IMR-90 (cell line): Measurements from ENCODE around the gene PRKAG2. TPM values are rescaled to one million over a fixed set of nuclear protein-coding genes. Genes with fewer than 3 reads are reported as not detected.

ENCODE experiments used
- ATAC-seq: fragments of 200-7000 bp; cut with Tn5 transposase; 2 replicates; pipeline ENCODE4 v1.9.1; 2020; ENCODE audit warnings: low read depth, mild to moderate bottlenecking, moderate library complexity
- BruUV-seq: library from RNA; stranded (reverse); fragments of 400-500 nt; replicated peaks from 2 replicates; lab custom pipeline; 2021; lab: Mats Ljungman, UMichigan
- CTCF ChIA-PET: fragments of 300-600 bp; formaldehyde crosslinking; extraction: SDS; loops from one replicate; lab custom pipeline; 2021; ENCODE audit warnings: antibody characterized with exemption; lab: Yijun Ruan, JAX
- POLR2A ChIA-PET: fragments of 300-600 bp; sonication (Branson Sonifier 250); formaldehyde crosslinking; loops from one replicate; lab custom pipeline; 2022; ENCODE audit warnings: antibody characterized with exemption; ENCODE audit not compliant: unreplicated experiment; lab: Charles Lee
- DNase-seq: peaks from one replicate; pipeline ENCODE4 v3.0.0; 2013
- H2AFZ ChIP-seq: replicated peaks from 2 replicates; pipeline ENCODE3; 2013; ENCODE audit warnings: low read length, mild to moderate bottlenecking; ENCODE audit not compliant: poor library complexity
- H2AK5ac ChIP-seq: 2 replicates; pipeline ENCODE4 v1.6.1; 2013; ENCODE audit warnings: low read depth, low read length, inconsistent platforms
- H2AK9ac ChIP-seq: replicated peaks from 2 replicates; pipeline ENCODE3; 2013; ENCODE audit warnings: mild to moderate bottlenecking, low read depth, low read length, moderate library complexity; ENCODE audit not compliant: poor library complexity
- H2BK120ac ChIP-seq: 2 replicates; pipeline ENCODE4 v1.6.1; 2013; ENCODE audit warnings: low read depth, low read length, inconsistent platforms
- H2BK15ac ChIP-seq: 3 replicates; pipeline ENCODE4 v1.6.1; 2013; ENCODE audit warnings: low read depth, low read length, inconsistent platforms
- H2BK20ac ChIP-seq: 2 replicates; pipeline ENCODE4 v1.6.1; 2013; ENCODE audit warnings: low read depth, mild to moderate bottlenecking, inconsistent platforms, low read length, moderate library complexity
- H2BK5ac ChIP-seq: 2 replicates; pipeline ENCODE4 v1.6.1; 2013; ENCODE audit warnings: mild to moderate bottlenecking, low read depth, low read length, inconsistent platforms; ENCODE audit not compliant: poor library complexity, severe bottlenecking
- H3K14ac ChIP-seq: replicated peaks from 2 replicates; pipeline ENCODE4 v1.6.1; 2013; ENCODE audit warnings: low read depth, low read length, inconsistent platforms
- H3K18ac ChIP-seq: 2 replicates; pipeline ENCODE4 v1.6.1; 2013; ENCODE audit warnings: low read depth, low read length, control low read depth
- H3K23ac ChIP-seq: 2 replicates; pipeline ENCODE4 v1.6.1; 2013; ENCODE audit warnings: low read depth, low read length, inconsistent platforms
- H3K27ac ChIP-seq: 2 replicates; pipeline ENCODE4 v1.5.1; 2013; ENCODE audit warnings: mild to moderate bottlenecking, control low read depth, low read length; ENCODE audit not compliant: insufficient read depth
- H3K27me3 ChIP-seq: 2 replicates; pipeline ENCODE4 v1.6.1; 2013; ENCODE audit warnings: low read length; ENCODE audit not compliant: control insufficient read depth, insufficient read depth
- H3K36me3 ChIP-seq: 2 replicates; pipeline ENCODE4 v1.6.1; 2013; ENCODE audit warnings: low read length, mixed read lengths; ENCODE audit not compliant: control insufficient read depth, insufficient read depth
- H3K4ac ChIP-seq: 2 replicates; pipeline ENCODE4 v1.6.1; 2013; ENCODE audit warnings: low read depth, low read length, inconsistent platforms
- H3K4me1 ChIP-seq: 2 replicates; pipeline ENCODE4 v1.6.1; 2013; ENCODE audit warnings: low read length, mixed read lengths; ENCODE audit not compliant: control insufficient read depth, insufficient read depth
- H3K4me2 ChIP-seq: 2 replicates; pipeline ENCODE4 v1.6.1; 2013; ENCODE audit warnings: low read depth, mild to moderate bottlenecking, control low read depth, low read length, moderate library complexity
- H3K4me3 ChIP-seq: 2 replicates; pipeline ENCODE4 v1.5.1; 2013; ENCODE audit warnings: low read depth, mild to moderate bottlenecking, control low read depth, low read length, moderate library complexity; ENCODE audit not compliant: insufficient read depth
- H3K56ac ChIP-seq: 2 replicates; pipeline ENCODE4 v1.6.1; 2013; ENCODE audit warnings: low read length, inconsistent platforms; ENCODE audit not compliant: insufficient read depth; ENCODE audit errors: extremely low read depth
- H3K79me1 ChIP-seq, 2 experiments: 2 replicates each; pipeline ENCODE4 v1.6.1; 2013; ENCODE audit warnings: low read length in 2 of 2, inconsistent platforms in 1 of 2, low read depth in 1 of 2
- H3K9ac ChIP-seq: 2 replicates; pipeline ENCODE4 v1.6.1; 2013; ENCODE audit warnings: low read depth, low read length, control low read depth
- H3K9me1 ChIP-seq: 2 replicates; pipeline ENCODE4 v1.6.1; 2013; ENCODE audit warnings: low read length, inconsistent platforms; ENCODE audit not compliant: insufficient read depth
- H3K9me3 ChIP-seq: 2 replicates; pipeline ENCODE4 v1.6.1; 2013; ENCODE audit warnings: low read length; ENCODE audit not compliant: control insufficient read depth, insufficient read depth
- H4K20me1 ChIP-seq: 2 replicates; pipeline ENCODE4 v1.6.1; 2013; ENCODE audit warnings: low read length, inconsistent platforms; ENCODE audit not compliant: insufficient read depth
- H4K5ac ChIP-seq: 2 replicates; pipeline ENCODE4 v1.6.1; 2013; ENCODE audit warnings: mild to moderate bottlenecking, low read depth, low read length, control low read depth
- H4K8ac ChIP-seq, 2 experiments: 2 replicates each; pipeline ENCODE4 v1.6.1; 2013; ENCODE audit warnings: low read depth in 2 of 2, low read length in 2 of 2, control low read depth in 1 of 2, inconsistent platforms in 1 of 2
- H4K91ac ChIP-seq: 2 replicates; pipeline ENCODE4 v1.6.1; 2013; ENCODE audit warnings: low read depth, low read length, inconsistent platforms; ENCODE audit not compliant: insufficient read depth
- BHLHE40 ChIP-seq: fragments of 150-350 bp; IDR thresholded peaks from 2 replicates; pipeline ENCODE4 v1.6.1; 2016; ENCODE audit warnings: mild to moderate bottlenecking, low read depth, low read length
- CEBPB ChIP-seq: IDR thresholded peaks from 2 replicates; pipeline ENCODE4 v1.6.1; 2012; ENCODE audit warnings: low read depth, low read length, improper control_type of control experiment
- CHD1 ChIP-seq: IDR thresholded peaks from 2 replicates; pipeline ENCODE4 v1.6.1; 2012; ENCODE audit warnings: low read depth, low read length, improper control_type of control experiment
- FOS ChIP-seq: fragments of 150-350 bp; IDR thresholded peaks from 2 replicates; pipeline ENCODE4 v1.6.1; 2016; ENCODE audit warnings: low read depth, low read length
- MAFK ChIP-seq: IDR thresholded peaks from 2 replicates; pipeline ENCODE4 v1.6.1; 2012; ENCODE audit warnings: low read depth, low read length, improper control_type of control experiment
- MAZ ChIP-seq: IDR thresholded peaks from 2 replicates; pipeline ENCODE4 v1.6.1; 2012; ENCODE audit warnings: low read depth, mild to moderate bottlenecking, low read length, improper control_type of control experiment, moderate library complexity, borderline replicate concordance
- MXI1 ChIP-seq: IDR thresholded peaks from 2 replicates; pipeline ENCODE4 v1.6.1; 2012; ENCODE audit warnings: low read depth, mild to moderate bottlenecking, low read length, moderate library complexity, borderline replicate concordance
- NFE2L2 ChIP-seq: fragments of 150-350 bp; IDR thresholded peaks from 2 replicates; pipeline ENCODE4 v1.6.1; 2016; ENCODE audit warnings: low read depth, mild to moderate bottlenecking, low read length
- POLR2A ChIP-seq: IDR thresholded peaks from 2 replicates; pipeline ENCODE4 v1.6.1; 2012; ENCODE audit warnings: mild to moderate bottlenecking, low read depth, low read length
- RAD21 ChIP-seq: IDR thresholded peaks from 2 replicates; pipeline ENCODE4 v1.6.1; 2012; ENCODE audit warnings: low read length, improper control_type of control experiment
- RCOR1 ChIP-seq: IDR thresholded peaks from 2 replicates; pipeline ENCODE4 v1.6.1; 2012; ENCODE audit warnings: mild to moderate bottlenecking, low read length, improper control_type of control experiment; ENCODE audit not compliant: insufficient replicate concordance
- RFX5 ChIP-seq: IDR thresholded peaks from 2 replicates; pipeline ENCODE4 v1.8.0; 2012; ENCODE audit warnings: low read depth, mild to moderate bottlenecking, low read length, moderate library complexity
- SMC3 ChIP-seq: fragments of 150-350 bp; IDR thresholded peaks from 2 replicates; pipeline ENCODE4 v1.6.1; 2016; ENCODE audit warnings: low read depth, mild to moderate bottlenecking, antibody characterized with exemption, low read length, moderate library complexity
- WGBS, 2 experiments: methylation state at CpG; one replicate each; pipeline versions ENCODE4 v1.1.5 to v1.1.7; 2013; ENCODE audit warnings: missing lambda C conversion rate in 2 of 2; ENCODE audit not compliant: insufficient read length in 1 of 2; ENCODE audit errors: extremely low coverage in 2 of 2; 5-methylcytosine and 5-hydroxymethylcytosine counted together
- dilution Hi-C: fragments of 300-500 bp; cut with HindIII; formaldehyde crosslinking; loops from one replicate; pipeline ENCODE4 v1.14.3; 2018; ENCODE audit warnings: low sequenced_read_pairs; ENCODE audit not compliant: unreplicated experiment
- in situ Hi-C: fragments of 300-500 bp; cut with MboI; formaldehyde crosslinking; loops from 3 replicates; pipeline ENCODE4 v1.14.3; 2019; ENCODE audit warnings: low sequenced_read_pairs, inconsistent platforms, mixed read lengths
- intact Hi-C: fragments of 100-400 bp; cut with micrococcal nuclease; formaldehyde crosslinking; loops from 2 replicates; pipeline ENCODE4 v1.10.0; 2022
- polyA plus RNA-seq, 3 experiments: library from polyadenylated mRNA; depleted of rRNA; stranded (reverse); fragments of >200 nt; gene quantifications; 2 replicates each; pipeline ENCODE4 v1.2.3, GENCODE V29; 2012; ENCODE audit warnings: low replicate concordance in 1 of 3
- total RNA-seq: library from RNA; depleted of rRNA; stranded (reverse); fragments of >200 nt; gene quantifications from 2 replicates; pipeline ENCODE4 v1.2.3, GENCODE V29; 2012
- TF ChIP-seq, protein P1 (sequence below): conservative IDR thresholded peaks from 2 replicates; pipeline ENCODE4 v1.5.1; 2012; ENCODE audit warnings: mild to moderate bottlenecking, low read depth, low read length, improper control_type of control experiment
- TF ChIP-seq, protein P2 (sequence below): fragments of 150-350 bp; IDR thresholded peaks from 2 replicates; pipeline ENCODE4 v1.6.1; 2017; ENCODE audit warnings: mild to moderate bottlenecking, antibody characterized with exemption, low read length, low read depth
- TF ChIP-seq, protein P3 (sequence below): fragments of 150-350 bp; IDR thresholded peaks from 2 replicates; pipeline ENCODE4 v1.6.1; 2016; ENCODE audit warnings: low read depth, mild to moderate bottlenecking, low read length, moderate library complexity, borderline replicate concordance

PRKAG2 gene
- total and polyA plus RNA-seq, 2 of the 4 experiments (the other 2 are of a cell fraction) = 15.4 to 21.6 TPM

DNA sequence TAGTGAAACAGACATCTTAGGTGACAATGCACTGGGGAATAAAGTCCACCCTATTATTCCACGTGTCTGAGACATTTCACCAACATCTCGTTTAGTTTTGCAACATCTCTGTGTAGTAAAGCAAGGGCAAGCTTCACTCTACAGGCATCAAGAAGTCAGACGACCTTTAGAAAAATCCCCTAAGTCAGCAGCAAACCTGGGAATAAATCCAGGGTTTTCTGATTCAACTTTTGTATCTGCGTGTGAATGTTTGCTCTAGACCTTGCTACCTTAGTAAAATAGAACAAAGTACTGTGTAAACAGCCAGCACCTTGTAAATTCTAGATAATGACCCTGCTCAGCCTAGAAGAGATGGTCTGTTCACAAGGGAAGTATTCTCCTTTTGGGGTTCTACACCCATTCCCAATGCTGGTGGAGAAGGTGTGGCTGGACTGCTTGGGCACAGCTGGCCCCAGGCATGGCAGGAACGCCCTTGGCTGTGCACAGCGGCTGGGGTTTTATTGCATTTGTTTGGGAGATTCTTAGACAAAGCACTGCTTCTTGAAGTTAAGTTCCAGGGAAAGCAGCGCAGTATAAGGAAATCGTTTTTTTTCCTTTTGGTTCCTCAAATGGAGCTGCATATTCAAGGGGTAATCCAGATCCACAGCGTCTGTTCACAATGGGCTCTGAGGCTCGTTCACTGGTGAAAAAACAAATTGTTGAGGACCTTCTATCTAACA lies 41.0 kb upstream of the PRKAG2 start:
- no peaks in the 10 kb centered on the region; the same call in 1 of the 2 replicates for H3K9me3 ChIP-seq
- no peak overlapping the region for H2AFZ ChIP-seq
- POLR2A ChIA-PET = no interaction called here
- DNase-seq (no peak), ATAC-seq (no peak)
- H2BK5ac ChIP-seq = no peak overlapping the region
- no peak overlapping the region for H3K18ac ChIP-seq
- H3K56ac ChIP-seq = no peak overlapping the region
- peaks cover 17% of the 10 kb centered on the region for H3K27me3 ChIP-seq
- H4K20me1 ChIP-seq = no peaks in the 10 kb centered on the region
- H4K5ac ChIP-seq = no peak overlapping the region
- no peak overlapping the region for H2BK120ac ChIP-seq
- H2AK5ac ChIP-seq = no peak overlapping the region
- no peaks in the 10 kb centered on the region for H3K4me1 ChIP-seq
- intact Hi-C loops (no loop called here), dilution Hi-C loops (no loop called here), in situ Hi-C loops (no loop called here)
- no peak overlapping the region for H3K14ac ChIP-seq
- CTCF ChIA-PET = no interaction called here
- no peak overlapping the region for H3K4me2 ChIP-seq
- no peak overlapping the region for H2BK15ac ChIP-seq
- no peak overlapping the region for H2BK20ac ChIP-seq
- H3K4ac ChIP-seq = no peak overlapping the region
- no peak for TF ChIP-seq MAFK
- TF ChIP-seq, protein P1, sequence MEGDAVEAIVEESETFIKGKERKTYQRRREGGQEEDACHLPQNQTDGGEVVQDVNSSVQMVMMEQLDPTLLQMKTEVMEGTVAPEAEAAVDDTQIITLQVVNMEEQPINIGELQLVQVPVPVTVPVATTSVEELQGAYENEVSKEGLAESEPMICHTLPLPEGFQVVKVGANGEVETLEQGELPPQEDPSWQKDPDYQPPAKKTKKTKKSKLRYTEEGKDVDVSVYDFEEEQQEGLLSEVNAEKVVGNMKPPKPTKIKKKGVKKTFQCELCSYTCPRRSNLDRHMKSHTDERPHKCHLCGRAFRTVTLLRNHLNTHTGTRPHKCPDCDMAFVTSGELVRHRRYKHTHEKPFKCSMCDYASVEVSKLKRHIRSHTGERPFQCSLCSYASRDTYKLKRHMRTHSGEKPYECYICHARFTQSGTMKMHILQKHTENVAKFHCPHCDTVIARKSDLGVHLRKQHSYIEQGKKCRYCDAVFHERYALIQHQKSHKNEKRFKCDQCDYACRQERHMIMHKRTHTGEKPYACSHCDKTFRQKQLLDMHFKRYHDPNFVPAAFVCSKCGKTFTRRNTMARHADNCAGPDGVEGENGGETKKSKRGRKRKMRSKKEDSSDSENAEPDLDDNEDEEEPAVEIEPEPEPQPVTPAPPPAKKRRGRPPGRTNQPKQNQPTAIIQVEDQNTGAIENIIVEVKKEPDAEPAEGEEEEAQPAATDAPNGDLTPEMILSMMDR = no peak
- no peak for TF ChIP-seq NFE2L2
- no peak for TF ChIP-seq BHLHE40
- TF ChIP-seq RCOR1 = no peak
- TF ChIP-seq RFX5 = no peak
- TF ChIP-seq CEBPB = no peak
- TF ChIP-seq, protein P2, sequence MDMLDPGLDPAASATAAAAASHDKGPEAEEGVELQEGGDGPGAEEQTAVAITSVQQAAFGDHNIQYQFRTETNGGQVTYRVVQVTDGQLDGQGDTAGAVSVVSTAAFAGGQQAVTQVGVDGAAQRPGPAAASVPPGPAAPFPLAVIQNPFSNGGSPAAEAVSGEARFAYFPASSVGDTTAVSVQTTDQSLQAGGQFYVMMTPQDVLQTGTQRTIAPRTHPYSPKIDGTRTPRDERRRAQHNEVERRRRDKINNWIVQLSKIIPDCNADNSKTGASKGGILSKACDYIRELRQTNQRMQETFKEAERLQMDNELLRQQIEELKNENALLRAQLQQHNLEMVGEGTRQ = no peak
- no peak for TF ChIP-seq CHD1
- TF ChIP-seq POLR2A = no peak
- no peak for TF ChIP-seq MXI1
- TF ChIP-seq RAD21 = no peak
- TF ChIP-seq, protein P3, sequence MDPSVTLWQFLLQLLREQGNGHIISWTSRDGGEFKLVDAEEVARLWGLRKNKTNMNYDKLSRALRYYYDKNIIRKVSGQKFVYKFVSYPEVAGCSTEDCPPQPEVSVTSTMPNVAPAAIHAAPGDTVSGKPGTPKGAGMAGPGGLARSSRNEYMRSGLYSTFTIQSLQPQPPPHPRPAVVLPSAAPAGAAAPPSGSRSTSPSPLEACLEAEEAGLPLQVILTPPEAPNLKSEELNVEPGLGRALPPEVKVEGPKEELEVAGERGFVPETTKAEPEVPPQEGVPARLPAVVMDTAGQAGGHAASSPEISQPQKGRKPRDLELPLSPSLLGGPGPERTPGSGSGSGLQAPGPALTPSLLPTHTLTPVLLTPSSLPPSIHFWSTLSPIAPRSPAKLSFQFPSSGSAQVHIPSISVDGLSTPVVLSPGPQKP = no peak
- TF ChIP-seq FOS = no peak
- no peak for TF ChIP-seq MAZ
- no peak for TF ChIP-seq SMC3
- no peak overlapping the region for H3K4me3 ChIP-seq
- H3K79me1 ChIP-seq = no peaks in the 10 kb centered on the region
- no TSS peak for BruUV-seq
- H4K91ac ChIP-seq = no peak overlapping the region
- H2AK9ac ChIP-seq = no peak overlapping the region
- no peaks in the 10 kb centered on the region for H3K36me3 ChIP-seq
- H3K27ac ChIP-seq = no peak overlapping the region
- H3K9me1 ChIP-seq = no peaks in the 10 kb centered on the region
- no peak overlapping the region for H3K9ac ChIP-seq
- 70% methylated on average over 2 of the region's 10 CpGs; no CpG with 5 or more reads in 1 of the 2 experiments for WGBS, 2 experiments
- no peak overlapping the region for H4K8ac ChIP-seq
- no peak overlapping the region for H3K23ac ChIP-seq
